NB4 (cell line): Measurements from ENCODE around the gene TMEM132C.

Experiments
- DNase-seq: peaks from one replicate; pipeline ENCODE4 v3.0.0; 2010; ENCODE audit warnings: low read depth
- H3K4me3 ChIP-seq: one replicate; pipeline ENCODE4 v1.5.1; 2011; ENCODE audit warnings: mild to moderate bottlenecking, low read depth, low read length, moderate library complexity
- MYC ChIP-seq: IDR thresholded peaks from 2 replicates; pipeline ENCODE4 v1.6.1; 2011; ENCODE audit warnings: low read depth, low read length
- POLR2A ChIP-seq: IDR thresholded peaks from 2 replicates; pipeline ENCODE4 v1.6.1; 2011; ENCODE audit warnings: mild to moderate bottlenecking; ENCODE audit not compliant: insufficient read length; ENCODE audit errors: extremely low read depth
- TF ChIP-seq, protein P1 (sequence below): IDR thresholded peaks from 2 replicates; pipeline ENCODE4 v1.6.1; 2011; ENCODE audit warnings: low read depth, low read length
- TF ChIP-seq, protein P2 (sequence below): IDR thresholded peaks from one replicate; pipeline ENCODE4 v1.5.1; 2012; ENCODE audit warnings: low read depth, low read length

The TMEM132C gene

GRCh38 chr12:128639089-128639488 lies 372.1 kb downstream of the TMEM132C start:
- TF ChIP-seq, protein P1, sequence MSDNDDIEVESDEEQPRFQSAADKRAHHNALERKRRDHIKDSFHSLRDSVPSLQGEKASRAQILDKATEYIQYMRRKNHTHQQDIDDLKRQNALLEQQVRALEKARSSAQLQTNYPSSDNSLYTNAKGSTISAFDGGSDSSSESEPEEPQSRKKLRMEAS: no peak
- TF ChIP-seq POLR2A: no peak
- TF ChIP-seq, protein P2, sequence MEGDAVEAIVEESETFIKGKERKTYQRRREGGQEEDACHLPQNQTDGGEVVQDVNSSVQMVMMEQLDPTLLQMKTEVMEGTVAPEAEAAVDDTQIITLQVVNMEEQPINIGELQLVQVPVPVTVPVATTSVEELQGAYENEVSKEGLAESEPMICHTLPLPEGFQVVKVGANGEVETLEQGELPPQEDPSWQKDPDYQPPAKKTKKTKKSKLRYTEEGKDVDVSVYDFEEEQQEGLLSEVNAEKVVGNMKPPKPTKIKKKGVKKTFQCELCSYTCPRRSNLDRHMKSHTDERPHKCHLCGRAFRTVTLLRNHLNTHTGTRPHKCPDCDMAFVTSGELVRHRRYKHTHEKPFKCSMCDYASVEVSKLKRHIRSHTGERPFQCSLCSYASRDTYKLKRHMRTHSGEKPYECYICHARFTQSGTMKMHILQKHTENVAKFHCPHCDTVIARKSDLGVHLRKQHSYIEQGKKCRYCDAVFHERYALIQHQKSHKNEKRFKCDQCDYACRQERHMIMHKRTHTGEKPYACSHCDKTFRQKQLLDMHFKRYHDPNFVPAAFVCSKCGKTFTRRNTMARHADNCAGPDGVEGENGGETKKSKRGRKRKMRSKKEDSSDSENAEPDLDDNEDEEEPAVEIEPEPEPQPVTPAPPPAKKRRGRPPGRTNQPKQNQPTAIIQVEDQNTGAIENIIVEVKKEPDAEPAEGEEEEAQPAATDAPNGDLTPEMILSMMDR: no peak
- no peak for TF ChIP-seq MYC
- H3K4me3 ChIP-seq: no peak overlapping the region
- no peak for DNase-seq

DNA sequence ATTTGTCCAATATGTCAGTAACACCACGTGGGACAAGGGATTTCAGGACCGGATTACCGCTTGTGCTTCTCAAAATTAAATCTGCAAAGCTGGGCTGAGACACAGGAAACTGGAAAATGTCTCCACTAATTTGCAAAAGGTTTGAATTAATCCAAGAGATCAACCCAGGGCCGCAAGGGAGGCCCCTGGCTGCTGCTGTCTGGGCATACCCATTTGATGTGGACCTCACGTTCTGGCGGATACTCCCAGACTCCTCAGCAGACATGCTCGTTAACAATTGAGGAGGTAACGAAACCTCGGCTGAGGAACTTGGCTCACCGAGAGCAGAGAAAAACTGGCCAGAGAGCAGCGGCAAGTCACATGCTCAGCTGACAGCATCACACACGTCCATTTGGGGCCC lies 376.2 kb downstream of the TMEM132C start:
- TF ChIP-seq POLR2A (no peak), MYC (no peak)
- TF ChIP-seq, protein P2: no peak
- TF ChIP-seq, protein P1: no peak
- no peak for DNase-seq
- H3K4me3 ChIP-seq: no peak overlapping the region

DNA sequence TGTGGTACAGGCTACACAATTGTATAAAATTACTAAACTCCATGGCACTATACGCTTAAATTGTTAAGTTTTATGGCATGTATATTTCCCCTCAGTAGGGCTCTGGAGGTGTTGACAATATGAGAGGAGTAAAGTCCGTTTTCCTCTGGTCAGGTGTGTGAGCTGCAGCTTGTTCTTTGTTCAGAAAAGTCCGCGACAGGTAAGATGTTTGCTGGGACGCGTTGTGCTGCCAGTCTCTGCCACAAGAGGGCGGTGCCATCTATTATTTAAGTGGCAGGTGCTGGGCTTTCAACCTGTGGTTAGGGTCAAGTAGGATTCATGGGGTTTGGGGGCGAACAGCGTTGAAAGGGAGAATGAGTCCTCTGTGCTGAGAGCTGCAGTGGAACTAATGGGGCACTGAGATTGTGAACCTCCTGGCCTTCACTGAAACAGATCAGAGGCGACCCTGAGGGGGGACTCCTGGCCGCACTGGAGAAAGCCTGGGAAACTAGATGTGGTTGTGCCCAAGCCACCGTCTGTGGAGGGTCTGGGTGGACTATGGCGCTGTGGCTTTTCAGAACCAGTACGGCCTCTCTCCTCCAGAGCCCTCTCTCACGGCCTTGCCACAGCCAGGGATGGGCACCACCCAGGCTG lies 377.8 kb downstream of the TMEM132C start:
- peak; percentile 42 for DNase-seq
- TF ChIP-seq, protein P1: no peak
- TF ChIP-seq MYC (no peak), POLR2A (no peak)
- TF ChIP-seq, protein P2: peak; percentile 92
- H3K4me3 ChIP-seq: no peak overlapping the region

GRCh38 chr12:128649902-128650301 lies 382.9 kb downstream of the TMEM132C start:
- no peak for DNase-seq
- H3K4me3 ChIP-seq: no peak overlapping the region
- TF ChIP-seq MYC: no peak
- TF ChIP-seq, protein P2: no peak
- TF ChIP-seq, protein P1: no peak

GRCh38 chr12:128652136-128652751 lies 385.3 kb downstream of the TMEM132C start:
- no peak overlapping the region for H3K4me3 ChIP-seq
- DNase-seq: no peak
- TF ChIP-seq, protein P1: no peak
- no peak for TF ChIP-seq MYC

GRCh38 chr12:128654468-128654867 lies 387.5 kb downstream of the TMEM132C start:
- TF ChIP-seq MYC (no peak), POLR2A (no peak)
- TF ChIP-seq, protein P2: no peak
- TF ChIP-seq, protein P1: no peak
- DNase-seq: no peak
- no peak overlapping the region for H3K4me3 ChIP-seq
